Memory B cell (primary cell): ENCODE results near the gene TSPAN11.
"Not testable (repeated sequence)": the region's sequence is repeated elsewhere in the genome, so short reads cannot be mapped to it uniquely, and the experiment has no call there.

Experiments used
- ATAC-seq: fragments of 150-1000 bp; cut with Tn5 transposase; 2 replicates; pipeline ENCODE4 v1.10.0; 2021; ENCODE audit warnings: low read depth, mild to moderate bottlenecking, moderate library complexity
- DNase-seq, 2 donors: peaks; one replicate each; pipeline ENCODE4 v3.0.0; 2022; ENCODE audit warnings: low spot score in 2 of 2
- H3K27ac Mint-ChIP-seq: one replicate; pipeline ENCODE4 v1.8.0; 2022; ENCODE audit warnings: mild to moderate bottlenecking, moderate library complexity, mixed read lengths
- H3K27me3 Mint-ChIP-seq: one replicate; pipeline ENCODE4 v1.8.0; 2022; ENCODE audit warnings: mixed read lengths
- H3K36me3 Mint-ChIP-seq: one replicate; pipeline ENCODE4 v1.8.0; 2022; ENCODE audit warnings: mild to moderate bottlenecking, mixed read lengths
- H3K4me1 Mint-ChIP-seq: one replicate; pipeline ENCODE4 v1.8.0; 2022; ENCODE audit warnings: mixed read lengths
- H3K4me3 Mint-ChIP-seq: one replicate; pipeline ENCODE4 v1.8.0; 2022; ENCODE audit warnings: mild to moderate bottlenecking, moderate library complexity, mixed read lengths
- H3K9me3 Mint-ChIP-seq: one replicate; pipeline ENCODE4 v1.8.0; 2022; ENCODE audit warnings: mixed read lengths

TSPAN11 gene

GRCh38 chr12:31011336-31011735 is 84.8 kb downstream of the TSPAN11 start:
- no peaks in the 10 kb centered on the region for H3K36me3 Mint-ChIP-seq
- H3K27ac Mint-ChIP-seq: no peak overlapping the region
- DNase-seq (no peak), ATAC-seq (no peak)
- no peak overlapping the region for H3K4me3 Mint-ChIP-seq
- H3K9me3 Mint-ChIP-seq: no peaks in the 10 kb centered on the region
- H3K27me3 Mint-ChIP-seq: peaks cover 14% of the 10 kb centered on the region
- H3K4me1 Mint-ChIP-seq: no peaks in the 10 kb centered on the region

- no peak overlapping the region for H3K27ac Mint-ChIP-seq
- no peaks in the 10 kb centered on the region for H3K36me3 Mint-ChIP-seq
- H3K27me3 Mint-ChIP-seq: peaks cover 14% of the 10 kb centered on the region
- no peaks in the 10 kb centered on the region for H3K9me3 Mint-ChIP-seq
- ATAC-seq (no peak), DNase-seq (no peak)
- no peak overlapping the region for H3K4me3 Mint-ChIP-seq
- no peaks in the 10 kb centered on the region for H3K4me1 Mint-ChIP-seq
Observed at GRCh38 chr12:31011746-31012566, 85.4 kb downstream of the TSPAN11 start.

- not testable (repeated sequence) for H3K27ac Mint-ChIP-seq, ATAC-seq, H3K4me1 Mint-ChIP-seq, DNase-seq, H3K36me3 Mint-ChIP-seq, H3K4me3 Mint-ChIP-seq, H3K9me3 Mint-ChIP-seq
- peaks cover 14% of the 10 kb centered on the region for H3K27me3 Mint-ChIP-seq
Observed at GRCh38 chr12:31012567-31012891, 86.0 kb downstream of the TSPAN11 start.

- peaks cover 3% of the 10 kb centered on the region for H3K4me1 Mint-ChIP-seq
- peaks cover 17% of the 10 kb centered on the region for H3K27me3 Mint-ChIP-seq
- no peak overlapping the region for H3K4me3 Mint-ChIP-seq
- H3K9me3 Mint-ChIP-seq: no peaks in the 10 kb centered on the region
- no peak overlapping the region for H3K27ac Mint-ChIP-seq
- ATAC-seq (no peak), DNase-seq (no peak)
- H3K36me3 Mint-ChIP-seq: no peaks in the 10 kb centered on the region
Observed at GRCh38 chr12:31015215-31015614, 88.7 kb downstream of the TSPAN11 start.

GRCh38 chr12:31016057-31016456 is 89.5 kb downstream of the TSPAN11 start:
- H3K4me1 Mint-ChIP-seq: peaks cover 3% of the 10 kb centered on the region
- H3K9me3 Mint-ChIP-seq: no peaks in the 10 kb centered on the region
- no peak overlapping the region for H3K4me3 Mint-ChIP-seq
- H3K27me3 Mint-ChIP-seq: peaks cover 19% of the 10 kb centered on the region
- no peak for ATAC-seq
- no peak overlapping the region for H3K27ac Mint-ChIP-seq
- no peaks in the 10 kb centered on the region for H3K36me3 Mint-ChIP-seq
- no peak for DNase-seq

DNA sequence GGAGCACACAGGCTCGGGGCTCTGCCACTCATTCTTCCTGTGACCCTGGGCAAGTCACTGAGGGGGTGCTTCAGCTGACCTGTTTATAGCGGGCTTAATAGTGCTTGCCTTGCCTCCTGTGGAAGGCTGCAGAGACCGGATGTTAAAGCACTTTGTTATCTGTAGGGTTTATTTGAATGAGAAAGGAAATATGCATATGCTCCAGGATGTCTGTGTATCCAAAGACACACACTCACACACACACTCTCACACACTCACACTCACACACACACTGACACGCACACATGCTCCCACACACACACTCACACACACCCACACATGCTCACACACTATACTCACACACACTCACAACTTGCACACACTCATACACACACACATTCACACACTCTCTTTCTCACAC is 91.0 kb downstream of the TSPAN11 start:
- ATAC-seq: no peak
- Mint-ChIP-seq H3K27ac (no peak overlapping the region), H3K4me1 (peaks cover 3% of the 10 kb centered on the region), H3K36me3 (no peaks in the 10 kb centered on the region), H3K9me3 (no peaks in the 10 kb centered on the region), H3K4me3 (no peak overlapping the region), H3K27me3 (peaks cover 15% of the 10 kb centered on the region)
- no peak for DNase-seq

DNA sequence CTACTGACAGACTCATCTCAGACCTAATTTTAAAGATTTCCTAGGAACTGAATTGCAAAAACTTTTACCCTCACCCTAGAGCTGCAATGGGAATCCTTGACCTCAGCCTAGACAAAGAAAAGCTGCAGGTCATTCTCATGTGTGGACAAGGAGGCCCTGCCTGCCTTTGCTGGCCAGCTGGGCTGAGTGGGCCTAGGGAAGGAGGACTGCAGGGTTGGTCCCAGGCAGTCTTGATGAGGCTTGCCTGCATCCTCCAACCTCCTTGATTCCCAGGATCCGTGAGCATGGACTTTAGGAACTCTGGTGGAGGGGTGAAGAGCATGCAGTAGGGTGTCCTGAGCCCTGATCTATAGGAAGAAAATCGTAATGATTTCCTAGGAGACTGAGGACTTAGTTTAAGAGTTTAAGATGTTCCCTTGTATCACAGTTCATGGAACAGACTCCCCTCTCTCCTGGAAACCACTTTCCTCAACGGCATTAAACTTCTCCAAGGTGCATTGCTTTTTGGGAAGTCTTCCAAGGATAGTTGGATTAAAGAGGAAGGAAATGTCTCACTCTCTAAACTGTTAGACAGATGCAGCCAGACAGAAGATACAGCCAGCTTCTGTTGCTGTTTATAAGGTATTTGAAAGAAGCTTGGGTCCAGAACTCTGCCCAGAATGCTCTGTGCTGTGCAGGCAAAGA is 91.7 kb downstream of the TSPAN11 start:
- no peaks in the 10 kb centered on the region for H3K36me3 Mint-ChIP-seq
- H3K9me3 Mint-ChIP-seq: no peaks in the 10 kb centered on the region
- no peak for ATAC-seq
- H3K4me1 Mint-ChIP-seq: peaks cover 3% of the 10 kb centered on the region
- peaks cover 11% of the 10 kb centered on the region for H3K27me3 Mint-ChIP-seq
- no peak for DNase-seq
- no peak overlapping the region for H3K4me3 Mint-ChIP-seq
- no peak overlapping the region for H3K27ac Mint-ChIP-seq

DNA sequence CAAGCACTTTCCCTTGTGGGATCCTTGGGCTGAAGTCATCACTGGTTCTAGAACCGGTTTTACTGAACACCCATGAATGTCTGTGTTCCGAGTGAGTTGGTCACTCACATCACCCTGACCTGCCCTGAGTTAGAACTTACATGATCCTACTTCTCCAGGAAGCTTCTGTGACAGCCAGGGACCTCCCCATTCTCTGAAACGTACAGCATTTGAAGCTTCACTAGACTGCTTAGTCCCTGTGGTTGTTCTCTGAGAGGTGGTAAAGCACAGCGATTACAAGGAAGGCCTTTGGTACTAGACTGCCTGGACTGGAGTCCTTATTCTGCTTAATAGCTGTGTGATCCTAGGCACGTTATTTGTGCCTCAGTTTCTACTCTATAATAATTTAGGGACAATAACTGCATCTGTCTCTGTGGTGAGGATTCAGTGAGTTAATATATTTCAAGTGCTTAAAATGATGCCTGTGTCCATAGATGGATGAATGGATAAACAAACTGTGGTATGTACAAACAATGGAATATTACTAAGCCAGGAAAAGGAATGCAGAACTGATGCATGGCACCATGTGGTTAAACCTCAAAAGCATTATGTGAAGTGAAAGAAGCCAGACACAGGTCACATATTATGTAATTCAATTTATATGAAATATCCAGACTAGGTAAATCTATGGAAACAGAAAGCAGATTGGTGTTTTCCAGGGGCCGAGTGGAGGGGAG is 92.4 kb downstream of the TSPAN11 start:
- Mint-ChIP-seq H3K36me3 (no peaks in the 10 kb centered on the region), H3K9me3 (no peaks in the 10 kb centered on the region), H3K27ac (no peak overlapping the region), H3K4me3 (no peak overlapping the region), H3K27me3 (peaks cover 9% of the 10 kb centered on the region), H3K4me1 (peaks cover 3% of the 10 kb centered on the region)
- ATAC-seq (no peak), DNase-seq (no peak)

DNA sequence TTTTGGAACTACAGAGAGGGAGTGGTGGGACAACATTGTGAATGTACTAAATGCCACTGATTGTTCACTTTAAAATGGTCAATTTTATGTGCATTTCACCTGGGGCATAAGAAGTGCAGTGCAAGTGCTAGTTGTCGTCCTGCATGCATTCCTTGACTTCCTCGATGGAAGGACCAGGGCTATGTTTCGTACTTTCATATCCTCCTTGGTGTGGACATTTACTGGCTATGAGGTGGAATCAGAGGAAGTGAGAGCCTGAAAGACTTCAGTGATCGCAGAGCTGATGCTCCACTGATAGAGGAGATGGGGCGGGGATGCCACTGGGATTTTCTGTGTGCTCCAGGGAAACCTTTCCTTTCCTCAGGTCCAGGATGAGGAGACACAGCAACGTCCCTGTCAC is 93.0 kb downstream of the TSPAN11 start:
- Mint-ChIP-seq H3K4me3 (no peak overlapping the region), H3K4me1 (peaks cover 3% of the 10 kb centered on the region), H3K9me3 (no peaks in the 10 kb centered on the region), H3K36me3 (no peaks in the 10 kb centered on the region), H3K27me3 (peaks cover 9% of the 10 kb centered on the region), H3K27ac (no peak overlapping the region)
- ATAC-seq (no peak), DNase-seq (no peak)

DNA sequence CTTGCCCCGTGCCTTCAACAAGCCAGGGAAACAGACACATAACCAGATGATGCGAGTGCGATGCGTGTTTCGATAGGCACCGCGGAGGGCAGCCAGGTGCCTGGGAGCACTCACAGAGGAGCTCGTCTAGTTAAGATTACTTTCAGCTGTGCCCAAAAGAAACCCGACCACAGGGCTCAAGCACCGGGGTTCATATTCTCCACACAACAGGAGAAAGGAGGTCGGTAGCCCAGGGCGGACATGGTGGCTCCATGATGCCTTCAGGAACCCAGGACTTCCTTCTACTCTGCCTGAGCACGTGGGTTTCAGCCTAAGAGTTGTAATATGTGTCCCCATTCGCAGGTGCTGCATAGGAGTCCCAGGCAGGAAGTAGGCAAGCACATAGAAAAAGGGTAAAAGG is 93.4 kb downstream of the TSPAN11 start:
- Mint-ChIP-seq H3K4me1 (peaks cover 3% of the 10 kb centered on the region), H3K9me3 (no peaks in the 10 kb centered on the region), H3K36me3 (no peaks in the 10 kb centered on the region), H3K27ac (peak overlapping the region; percentile 60), H3K27me3 (peaks cover 9% of the 10 kb centered on the region), H3K4me3 (no peak overlapping the region)
- DNase-seq (no peak), ATAC-seq (no peak)

GRCh38 chr12:31020385-31021166 is 94.0 kb downstream of the TSPAN11 start:
- H3K4me3 Mint-ChIP-seq: no peak overlapping the region
- H3K27me3 Mint-ChIP-seq: peaks cover 7% of the 10 kb centered on the region
- peaks cover 2% of the 10 kb centered on the region for H3K36me3 Mint-ChIP-seq
- no peak for DNase-seq
- peak overlapping the region; percentile 60 for H3K27ac Mint-ChIP-seq
- H3K4me1 Mint-ChIP-seq: peaks cover 3% of the 10 kb centered on the region
- H3K9me3 Mint-ChIP-seq: no peaks in the 10 kb centered on the region
- ATAC-seq: no peak

DNA sequence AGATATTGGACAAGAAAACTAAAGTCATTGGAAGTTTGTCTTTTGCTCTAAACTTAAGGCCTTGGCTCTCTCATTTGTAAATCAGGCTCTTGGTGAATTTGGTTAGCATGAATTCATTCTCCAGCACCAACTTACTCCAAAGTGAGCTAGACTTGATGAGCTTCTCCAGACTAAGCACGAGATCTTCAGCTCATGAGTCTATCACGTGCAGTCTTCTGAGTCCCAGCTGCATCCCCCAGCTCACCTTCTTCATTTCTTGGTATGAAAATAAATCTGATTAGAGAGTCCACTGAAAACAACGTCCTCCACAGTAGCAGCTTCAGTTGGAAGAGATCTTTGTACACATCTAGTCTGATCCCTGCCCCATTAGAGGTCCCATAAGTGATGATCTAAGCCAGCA is 94.6 kb downstream of the TSPAN11 start:
- Mint-ChIP-seq H3K36me3 (peaks cover 3% of the 10 kb centered on the region), H3K27me3 (peaks cover 8% of the 10 kb centered on the region), H3K4me1 (peaks cover 3% of the 10 kb centered on the region), H3K9me3 (peaks cover 2% of the 10 kb centered on the region), H3K27ac (no peak overlapping the region), H3K4me3 (no peak overlapping the region)
- DNase-seq (no peak), ATAC-seq (no peak)

- no peak overlapping the region for H3K4me3 Mint-ChIP-seq
- peaks cover 3% of the 10 kb centered on the region for H3K4me1 Mint-ChIP-seq
- H3K27me3 Mint-ChIP-seq: peaks cover 8% of the 10 kb centered on the region
- ATAC-seq (no peak), DNase-seq (no peak)
- peaks cover 3% of the 10 kb centered on the region for H3K36me3 Mint-ChIP-seq
- H3K9me3 Mint-ChIP-seq: peaks cover 2% of the 10 kb centered on the region
- H3K27ac Mint-ChIP-seq: no peak overlapping the region
Observed at GRCh38 chr12:31021809-31022494, 95.4 kb downstream of the TSPAN11 start.
